Stimulated activated CD8-positive, alpha-beta memory T cell treated with anti-CD3 and anti-CD28 coated beads, Interleukin-12 subunit alpha, Interleukin-12 subunit beta, amount 100 ng/mL, for 24 hours (primary cell): ENCODE measurements around the gene EXO5.
"Not testable (repeated sequence)": the region's sequence is repeated elsewhere in the genome, so short reads cannot be mapped to it uniquely, and the experiment has no call there.

Experiments
- DNase-seq: peaks from one replicate; pipeline ENCODE4 v3.0.0-alpha.2; 2020; ENCODE audit errors: extremely low read depth

The EXO5 gene

DNA sequence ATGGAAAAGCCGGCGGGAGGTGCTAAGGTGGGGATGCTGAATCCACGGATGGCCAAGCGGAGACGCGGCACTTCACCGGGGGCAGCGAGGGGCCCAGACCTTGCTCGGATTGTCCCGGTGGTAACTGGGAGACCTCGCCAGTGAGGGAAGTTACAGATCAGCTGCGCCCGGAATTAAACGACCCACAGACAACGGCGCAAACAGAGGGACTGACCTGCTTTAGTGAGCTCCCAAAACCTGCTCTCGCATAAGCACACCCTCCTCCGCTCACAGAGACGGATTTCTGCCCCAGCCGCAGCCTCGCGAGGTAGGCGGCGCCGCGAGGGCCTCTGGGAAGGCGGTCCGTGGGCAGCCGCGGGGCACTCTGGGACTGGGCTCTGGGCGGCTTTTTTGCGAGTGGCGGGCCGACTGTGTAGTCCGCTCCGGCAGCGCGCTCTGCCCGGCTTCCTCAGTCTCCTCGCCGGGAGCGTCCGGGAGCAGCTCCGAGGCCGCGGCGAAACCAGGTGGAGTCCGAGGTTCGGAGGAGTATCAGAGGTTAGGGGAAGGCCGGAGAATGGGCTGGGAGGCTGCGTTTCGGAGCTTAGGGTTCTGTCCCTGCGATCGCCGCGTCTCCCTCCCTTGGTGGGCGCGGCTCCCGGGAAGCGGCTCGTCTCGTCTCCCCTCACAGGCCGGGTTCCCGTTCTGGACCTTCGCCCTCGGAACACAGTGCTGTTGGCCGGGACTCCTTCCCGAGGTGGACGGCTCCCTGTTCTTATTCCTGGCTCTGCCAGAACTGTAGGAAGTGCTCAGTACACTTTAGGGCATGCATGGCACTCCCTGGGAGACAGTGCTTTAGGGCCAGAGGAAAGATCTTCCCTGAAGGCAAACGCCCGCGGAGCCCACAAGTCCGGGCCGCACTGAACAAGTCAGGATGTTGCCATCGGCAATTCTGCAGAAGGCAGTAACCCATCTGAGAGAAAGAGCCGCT is at the start of gene EXO5:
TSS of gene EXO5 (plus strand) at position 393 of the 967 bp plus-strand sequence. CDS start 5,778 bp downstream, outside the sequence.
- peak; percentile 62 for DNase-seq

DNA sequence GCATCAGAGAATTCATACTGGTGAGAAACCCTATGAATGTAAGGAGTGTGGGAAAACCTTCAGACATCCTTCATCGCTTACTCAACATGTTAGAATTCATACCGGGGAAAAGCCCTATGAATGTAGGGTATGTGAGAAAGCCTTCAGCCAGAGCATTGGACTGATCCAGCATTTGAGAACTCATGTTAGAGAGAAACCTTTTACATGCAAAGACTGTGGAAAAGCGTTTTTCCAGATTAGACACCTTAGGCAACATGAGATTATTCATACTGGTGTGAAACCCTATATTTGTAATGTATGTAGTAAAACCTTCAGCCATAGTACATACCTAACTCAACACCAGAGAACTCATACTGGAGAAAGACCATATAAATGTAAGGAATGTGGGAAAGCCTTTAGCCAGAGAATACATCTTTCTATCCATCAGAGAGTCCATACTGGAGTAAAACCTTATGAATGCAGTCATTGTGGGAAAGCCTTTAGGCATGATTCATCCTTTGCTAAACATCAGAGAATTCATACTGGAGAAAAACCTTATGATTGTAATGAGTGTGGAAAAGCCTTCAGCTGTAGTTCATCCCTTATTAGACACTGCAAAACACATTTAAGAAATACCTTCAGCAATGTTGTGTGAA is 45.5 kb upstream of the EXO5 start:
- no peak for DNase-seq

DNA sequence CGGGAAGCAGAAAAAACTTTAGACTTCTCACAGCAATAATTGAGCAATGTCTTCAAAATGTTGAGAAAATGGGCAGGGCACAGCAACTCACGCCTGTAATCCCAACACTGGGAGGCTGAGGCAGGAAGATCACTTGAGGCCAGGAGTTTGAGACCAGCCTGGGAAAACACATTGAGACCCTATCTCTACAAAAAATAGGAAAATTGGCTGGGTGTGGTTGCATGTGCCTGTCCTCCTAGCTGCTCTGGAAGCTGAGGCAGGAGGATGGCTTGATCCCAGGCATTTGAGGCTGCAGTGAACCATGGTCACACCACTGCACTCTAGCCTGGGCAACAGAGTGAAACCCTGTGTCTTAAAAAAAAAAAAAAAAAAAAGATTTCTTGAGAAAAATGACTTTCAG is 39.2 kb upstream of the EXO5 start:
- DNase-seq: no peak

- no peak for DNase-seq
These were observed 33.3 kb upstream of the EXO5 start for GRCh38 chr1:40475268-40475667.

DNA sequence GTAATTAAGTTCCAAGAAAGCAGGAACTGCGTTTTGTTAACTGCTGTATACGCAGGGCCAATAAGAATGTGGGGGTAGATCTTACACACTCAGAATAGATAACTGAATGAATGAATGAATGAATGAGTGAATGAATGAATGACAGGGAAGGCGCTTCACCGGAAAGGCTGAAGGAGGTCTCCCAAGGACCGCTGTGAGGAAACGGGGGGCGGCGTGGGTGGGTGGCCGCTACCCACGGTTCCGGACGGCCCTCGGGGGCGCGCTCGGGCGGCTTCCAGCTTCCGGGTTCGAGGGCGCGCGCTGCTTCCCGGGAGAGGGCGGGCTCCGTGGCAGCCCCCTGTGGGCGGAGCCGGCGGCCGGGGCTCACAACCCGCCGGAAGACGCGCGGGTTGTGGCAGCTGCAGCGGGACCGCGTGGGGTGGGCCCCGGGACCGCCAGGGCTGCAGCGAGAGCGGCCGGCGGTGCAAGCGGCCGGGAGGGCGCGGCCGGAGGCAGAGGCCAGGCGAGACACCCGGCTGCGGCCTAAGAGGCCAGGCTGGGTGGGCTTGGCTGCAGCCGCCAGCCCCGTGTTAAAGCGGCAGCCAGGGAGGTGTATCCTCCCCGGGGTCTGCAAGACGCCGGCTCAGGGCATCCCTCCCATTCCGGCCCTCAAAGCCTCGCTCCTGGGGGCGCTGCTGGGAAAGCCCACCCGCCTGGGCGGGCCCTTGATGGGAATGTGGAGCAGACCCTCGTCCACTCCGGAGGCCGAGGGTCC is 31.5 kb upstream of the EXO5 start, which contains the start of gene ZFP69:
TSS of gene ZFP69 (plus strand) at position 367 of the 754 bp plus-strand sequence. CDS start 2,072 bp downstream, outside the sequence.
- DNase-seq: peak; percentile 39

- DNase-seq: no peak
These were observed 30.9 kb upstream of the EXO5 start for GRCh38 chr1:40477678-40478053.

DNA sequence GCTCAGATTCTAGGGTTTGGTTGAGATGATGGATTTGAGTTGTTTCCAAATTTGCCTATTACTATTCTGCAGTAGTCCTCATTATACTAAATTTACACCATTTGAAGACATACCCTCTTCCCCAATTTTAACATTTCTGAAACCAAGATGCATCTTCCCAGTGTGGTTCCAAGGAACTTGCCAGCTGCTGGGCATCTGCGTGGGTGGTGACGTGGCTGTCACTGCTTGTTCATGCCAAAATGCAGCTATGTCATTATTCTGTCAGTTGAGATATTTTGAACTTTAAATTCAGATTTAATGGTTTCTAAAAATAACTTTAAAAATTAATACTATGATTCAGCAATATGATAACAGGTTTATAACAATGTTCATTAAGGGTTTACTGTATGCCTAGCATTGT is 30.3 kb upstream of the EXO5 start:
- DNase-seq: no peak

DNA sequence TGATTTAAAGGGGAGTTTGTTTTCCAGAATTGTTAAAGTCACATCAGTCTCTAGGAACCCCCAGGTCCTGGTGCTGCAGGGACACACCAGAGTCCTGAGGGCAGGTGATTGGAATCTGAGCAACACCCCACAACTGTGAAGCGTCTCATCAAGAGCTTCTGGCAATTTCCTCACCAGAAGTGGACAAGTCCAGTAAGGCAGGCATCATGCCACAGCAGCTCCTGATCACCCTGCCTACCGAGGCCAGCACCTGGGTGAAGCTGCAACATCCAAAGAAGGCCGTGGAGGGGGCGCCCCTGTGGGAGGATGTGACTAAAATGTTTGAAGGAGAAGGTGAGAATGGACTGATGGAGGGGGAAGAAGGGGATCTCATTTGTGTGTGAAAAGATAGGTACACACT is 29.4 kb upstream of the EXO5 start:
- DNase-seq: no peak

DNA sequence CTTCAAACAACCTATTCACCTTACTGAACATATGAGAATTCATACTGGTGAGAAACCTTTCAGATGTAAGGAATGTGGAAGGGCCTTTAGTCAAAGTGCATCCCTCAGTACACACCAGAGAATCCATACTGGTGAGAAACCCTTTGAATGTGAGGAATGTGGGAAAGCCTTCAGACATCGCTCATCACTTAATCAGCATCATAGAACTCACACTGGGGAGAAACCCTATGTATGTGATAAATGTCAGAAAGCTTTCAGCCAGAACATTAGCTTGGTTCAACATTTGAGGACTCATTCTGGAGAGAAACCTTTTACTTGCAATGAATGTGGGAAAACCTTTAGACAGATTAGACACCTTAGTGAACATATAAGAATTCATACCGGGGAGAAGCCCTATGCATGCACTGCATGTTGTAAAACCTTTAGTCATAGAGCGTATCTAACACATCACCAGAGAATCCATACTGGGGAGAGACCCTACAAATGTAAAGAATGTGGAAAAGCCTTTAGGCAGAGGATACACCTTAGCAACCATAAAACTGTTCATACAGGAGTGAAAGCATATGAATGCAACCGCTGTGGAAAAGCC is 13.2 kb upstream of the EXO5 start:
- DNase-seq: no peak

DNA sequence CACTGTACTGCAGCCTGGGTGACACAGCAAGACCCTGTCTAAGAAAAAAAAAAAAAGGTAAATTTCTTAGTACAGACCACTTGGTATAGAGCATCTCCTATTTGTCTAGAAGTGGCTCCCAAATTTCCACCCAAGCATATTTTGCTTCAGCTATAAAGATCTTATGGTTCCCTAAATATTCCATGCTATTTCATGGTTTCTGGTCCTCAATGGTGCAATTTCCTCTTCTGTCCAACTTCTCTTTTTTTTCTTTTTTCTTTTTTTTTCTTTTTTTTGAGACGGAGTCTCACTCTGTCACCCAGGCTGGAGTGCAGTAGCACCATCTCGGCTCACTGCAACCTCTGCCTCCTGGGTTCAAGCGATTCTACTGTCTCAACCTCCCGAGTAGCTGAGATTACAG is 5.9 kb upstream of the EXO5 start:
- DNase-seq: not testable (repeated sequence)

DNA sequence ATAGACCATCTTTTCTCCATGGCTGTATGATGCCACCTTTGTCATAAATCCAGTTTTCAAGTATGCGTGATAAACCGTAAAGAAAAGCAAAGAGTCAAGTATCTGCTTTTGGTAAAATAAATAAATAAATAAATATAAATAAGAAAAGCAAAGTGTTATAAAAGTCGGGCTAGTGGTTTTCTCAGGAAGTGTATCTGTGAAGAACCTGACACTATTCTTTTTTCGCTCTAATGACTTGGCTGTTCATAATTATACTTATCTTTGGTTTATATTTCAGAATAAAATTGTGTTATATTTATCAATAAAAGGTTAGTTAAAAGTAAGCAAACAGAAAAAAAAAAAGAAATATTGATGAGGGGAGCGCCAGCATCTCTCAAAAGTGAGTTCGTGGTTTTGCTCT is 594 bp upstream of the EXO5 start:
- no peak for DNase-seq

- DNase-seq: no peak
These were observed 10.9 kb downstream of the EXO5 start for GRCh38 chr1:40519517-40519916.

DNA sequence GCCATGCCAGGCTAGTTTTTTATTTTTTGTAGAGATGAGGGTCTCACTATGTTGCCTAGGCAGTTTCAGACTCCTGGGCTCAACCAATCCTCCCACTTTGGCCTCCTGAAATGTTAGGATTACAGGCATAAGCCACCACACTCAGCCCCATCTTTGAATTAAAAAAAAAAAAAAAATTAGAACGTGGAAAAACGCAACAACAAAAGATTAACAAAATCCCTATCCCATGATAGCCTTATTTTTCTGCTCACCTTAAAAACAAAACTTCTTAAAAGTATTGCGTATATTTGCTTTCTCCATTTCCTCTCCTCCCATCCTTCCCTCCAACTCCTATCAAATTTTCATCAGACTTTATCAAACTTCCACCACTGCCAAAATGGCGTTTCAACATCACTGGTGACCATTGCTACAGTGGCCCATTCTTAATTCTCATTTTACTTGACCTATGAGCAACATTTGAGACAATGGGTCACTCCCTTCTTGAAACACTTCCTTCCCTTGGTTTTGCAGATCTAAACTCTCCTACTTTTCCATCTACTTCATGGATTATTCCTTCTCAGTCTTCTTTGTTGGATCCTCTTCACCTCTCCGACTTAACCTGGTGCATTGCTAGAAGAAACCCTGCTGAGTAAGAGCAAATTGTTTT is 22.3 kb downstream of the EXO5 start:
- DNase-seq: no peak

GRCh38 chr1:40531381-40532061 is 23.0 kb downstream of the EXO5 start, which contains the start of gene ZNF684:
TSS of gene ZNF684 (plus strand) at chr1:40531637. CDS start at chr1:40533167, 1,530 bp downstream.
- DNase-seq: peak; percentile 61

DNA sequence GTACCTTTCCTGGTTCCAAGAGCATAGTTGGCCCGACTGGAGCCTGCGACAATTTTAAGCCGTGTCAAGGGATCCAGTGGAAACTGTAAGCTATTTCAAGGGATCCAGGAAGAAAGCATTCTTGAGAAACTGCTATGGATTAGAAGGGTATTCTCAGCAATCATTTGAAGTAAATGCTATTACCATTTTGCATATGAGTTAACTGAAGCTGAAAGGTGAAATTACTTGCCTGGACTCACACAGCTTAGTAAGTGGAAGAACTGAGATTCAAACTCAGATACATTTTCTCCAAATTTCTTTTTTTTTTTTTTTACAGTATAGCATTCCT is 23.5 kb downstream of the EXO5 start:
- no peak for DNase-seq

GRCh38 chr1:40532844-40533424 is 24.4 kb downstream of the EXO5 start:
- no peak for DNase-seq

GRCh38 chr1:40534589-40534988 is 26.0 kb downstream of the EXO5 start:
- no peak for DNase-seq

GRCh38 chr1:40535732-40536131 is 27.2 kb downstream of the EXO5 start:
- no peak for DNase-seq

DNA sequence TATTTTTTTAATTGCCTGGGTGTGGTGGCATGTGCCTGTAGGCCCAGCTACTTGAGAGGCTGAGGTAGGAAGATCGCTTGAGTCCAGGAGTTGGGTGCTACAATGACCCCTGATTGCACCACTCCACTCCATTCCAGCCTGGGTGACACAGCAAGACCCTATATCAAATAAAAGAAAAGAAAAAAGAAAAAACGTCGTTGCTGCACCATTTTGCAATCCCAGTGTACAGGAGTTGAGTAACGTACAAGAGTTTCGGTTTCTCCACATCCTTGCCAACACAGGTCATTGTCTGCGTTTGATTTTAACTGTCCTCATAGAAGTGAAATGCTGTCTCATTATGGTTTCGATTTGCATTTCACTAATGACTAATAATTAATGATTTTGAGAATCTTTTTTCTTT is 30.8 kb downstream of the EXO5 start:
- no peak for DNase-seq

DNA sequence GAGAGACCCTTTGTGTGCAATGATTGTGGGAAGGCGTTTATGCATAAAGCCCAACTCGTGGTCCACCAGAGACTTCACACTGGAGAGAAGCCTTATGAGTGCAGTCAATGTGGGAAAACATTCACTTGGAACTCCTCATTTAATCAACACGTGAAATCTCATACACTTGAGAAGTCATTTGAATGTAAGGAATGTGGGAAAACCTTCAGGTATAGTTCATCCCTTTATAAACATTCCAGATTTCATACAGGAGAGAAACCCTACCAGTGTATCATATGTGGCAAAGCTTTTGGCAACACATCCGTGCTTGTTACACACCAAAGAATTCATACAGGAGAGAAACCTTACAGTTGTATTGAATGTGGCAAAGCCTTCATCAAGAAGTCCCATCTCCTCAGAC is 38.4 kb downstream of the EXO5 start:
- no peak for DNase-seq
